Spleen (tissue), 7 donors: Measurements from ENCODE around the gene MEFV.

Experiments used
- POLR2A ChIP-seq, 3 donors: fragments of 450-650 bp; IDR thresholded peaks; one replicate each; pipeline ENCODE4 v1.5.1; 2017; ENCODE audit warnings: antibody characterized with exemption in 3 of 3, mild to moderate bottlenecking in 1 of 3
- POLR2AphosphoS5 ChIP-seq, 3 donors: sonication (generic); formaldehyde crosslinking; IDR thresholded peaks; one replicate each; pipeline ENCODE4 v1.5.1; 2017; ENCODE audit warnings: antibody characterized with exemption in 3 of 3
- TF ChIP-seq, protein P1 (sequence below), 11 experiments: fragments of 200-600 bp in 7 of 11; fragments of 450-650 bp in 4 of 11; sonication (generic) in 4 of 11; IDR thresholded peaks in 8 of 11; conservative IDR thresholded peaks in 3 of 11; 1 replicate in 7 of 11; 2 replicates in 4 of 11; pipeline versions ENCODE4 v1.4.0 to v1.8.0; 2016 to 2021; ENCODE audit warnings: antibody characterized with exemption in 11 of 11, inconsistent platforms in 4 of 11, mild to moderate bottlenecking in 1 of 11
- donor health status: DM: no; HTN: no; CAD: no; lungs with moderate emphysema.
- donor health status: DM: no; HTN: no; CAD: no.
- donor health status: DM: no; HTN: no; CAD: no.

DNA sequence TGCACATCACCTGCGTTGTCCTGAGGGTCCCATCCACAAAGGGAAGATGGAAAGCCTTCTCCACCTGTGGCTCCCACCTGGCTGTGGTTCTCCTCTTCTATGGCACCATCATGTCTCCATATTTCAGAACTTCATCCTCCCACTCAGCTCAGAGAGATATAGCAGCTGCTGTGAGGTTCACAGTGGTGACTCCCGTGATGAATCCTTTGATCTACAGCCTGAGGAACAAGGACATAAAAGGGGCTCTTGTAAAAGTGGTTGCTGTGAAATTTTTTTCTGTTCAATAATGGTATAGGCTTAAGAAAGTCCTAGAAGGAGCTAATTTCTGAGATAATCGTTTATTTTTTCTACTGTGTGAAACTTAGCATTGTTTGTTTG, 40.2 kb downstream of the MEFV start:
- TF ChIP-seq, protein P1, sequence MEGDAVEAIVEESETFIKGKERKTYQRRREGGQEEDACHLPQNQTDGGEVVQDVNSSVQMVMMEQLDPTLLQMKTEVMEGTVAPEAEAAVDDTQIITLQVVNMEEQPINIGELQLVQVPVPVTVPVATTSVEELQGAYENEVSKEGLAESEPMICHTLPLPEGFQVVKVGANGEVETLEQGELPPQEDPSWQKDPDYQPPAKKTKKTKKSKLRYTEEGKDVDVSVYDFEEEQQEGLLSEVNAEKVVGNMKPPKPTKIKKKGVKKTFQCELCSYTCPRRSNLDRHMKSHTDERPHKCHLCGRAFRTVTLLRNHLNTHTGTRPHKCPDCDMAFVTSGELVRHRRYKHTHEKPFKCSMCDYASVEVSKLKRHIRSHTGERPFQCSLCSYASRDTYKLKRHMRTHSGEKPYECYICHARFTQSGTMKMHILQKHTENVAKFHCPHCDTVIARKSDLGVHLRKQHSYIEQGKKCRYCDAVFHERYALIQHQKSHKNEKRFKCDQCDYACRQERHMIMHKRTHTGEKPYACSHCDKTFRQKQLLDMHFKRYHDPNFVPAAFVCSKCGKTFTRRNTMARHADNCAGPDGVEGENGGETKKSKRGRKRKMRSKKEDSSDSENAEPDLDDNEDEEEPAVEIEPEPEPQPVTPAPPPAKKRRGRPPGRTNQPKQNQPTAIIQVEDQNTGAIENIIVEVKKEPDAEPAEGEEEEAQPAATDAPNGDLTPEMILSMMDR (IDR thresholded peaks at IDR 0.05 in 8 of 11, conservative IDR thresholded peaks at IDR 0.05 in 3 of 11): no peak
- TF ChIP-seq POLR2A (IDR thresholded peaks at IDR 0.05): no peak
- no peak for TF ChIP-seq POLR2AphosphoS5 (IDR thresholded peaks at IDR 0.05)
